ENCODE measurements around the gene SLC28A1.

Gene SLC28A1

GRCh38 chr15:84942456-84942855 lies 58.0 kb downstream of the SLC28A1 start:
- no peak for DNase-seq

GRCh38 chr15:84944311-84944710 lies 59.8 kb downstream of the SLC28A1 start:
- DNase-seq = no peak

- DNase-seq = no peak
Observed at GRCh38 chr15:84944861-84945260, 60.4 kb downstream of the SLC28A1 start.

- DNase-seq = no peak
Observed at GRCh38 chr15:84946772-84947489, 62.5 kb downstream of the SLC28A1 start.

DNA sequence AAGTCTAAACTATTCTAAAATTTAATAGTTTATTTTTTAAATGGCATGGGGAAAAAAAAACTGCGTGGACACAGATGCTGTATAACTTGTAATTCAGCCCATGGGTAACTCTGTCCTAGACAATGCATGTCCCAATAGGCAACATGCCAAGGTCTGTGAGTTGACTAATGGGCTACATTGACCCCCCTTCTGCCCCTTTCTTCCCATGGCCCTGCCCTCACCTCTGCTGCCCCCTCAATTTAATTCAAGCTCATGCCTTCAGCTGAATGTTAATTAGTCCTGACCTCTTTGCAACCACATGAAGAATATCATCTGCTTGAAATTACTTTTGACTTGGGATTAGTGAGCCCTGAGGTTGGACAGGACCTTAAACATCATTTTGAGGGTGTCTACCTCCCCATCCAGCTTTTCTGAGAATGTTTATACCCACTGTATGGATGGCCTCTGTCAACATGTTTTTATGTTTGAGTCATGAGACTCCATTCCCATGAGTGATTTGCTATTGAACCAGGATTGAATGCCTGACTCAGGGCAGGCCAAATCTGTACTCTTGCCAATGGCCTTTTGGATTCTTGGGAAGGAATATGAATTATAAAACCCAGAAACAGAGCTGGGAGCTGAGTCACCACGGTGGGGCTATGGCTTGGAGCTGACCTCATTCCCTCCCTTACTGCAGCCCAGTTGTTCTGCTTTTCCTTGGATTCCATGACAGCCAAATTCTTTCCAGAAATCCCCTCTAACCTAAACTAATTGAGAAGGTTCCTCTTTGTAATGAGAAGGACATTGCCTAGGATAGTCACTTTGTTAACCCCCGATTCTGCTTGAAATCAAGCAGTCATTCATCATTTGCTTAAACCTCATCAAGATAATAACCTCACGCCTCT lies 63.7 kb downstream of the SLC28A1 start:
- no peak for DNase-seq

GRCh38 chr15:84949043-84949442 lies 64.6 kb downstream of the SLC28A1 start:
- DNase-seq = no peak

- DNase-seq = no peak
Observed at GRCh38 chr15:84949845-84950569, 65.5 kb downstream of the SLC28A1 start.

- no peak for DNase-seq
Observed at GRCh38 chr15:84950570-84951111, 66.2 kb downstream of the SLC28A1 start.

GRCh38 chr15:84951736-84952135 lies 67.3 kb downstream of the SLC28A1 start:
- no peak for DNase-seq

GRCh38 chr15:84953136-84953535 lies 68.7 kb downstream of the SLC28A1 start:
- no peak for DNase-seq

DNA sequence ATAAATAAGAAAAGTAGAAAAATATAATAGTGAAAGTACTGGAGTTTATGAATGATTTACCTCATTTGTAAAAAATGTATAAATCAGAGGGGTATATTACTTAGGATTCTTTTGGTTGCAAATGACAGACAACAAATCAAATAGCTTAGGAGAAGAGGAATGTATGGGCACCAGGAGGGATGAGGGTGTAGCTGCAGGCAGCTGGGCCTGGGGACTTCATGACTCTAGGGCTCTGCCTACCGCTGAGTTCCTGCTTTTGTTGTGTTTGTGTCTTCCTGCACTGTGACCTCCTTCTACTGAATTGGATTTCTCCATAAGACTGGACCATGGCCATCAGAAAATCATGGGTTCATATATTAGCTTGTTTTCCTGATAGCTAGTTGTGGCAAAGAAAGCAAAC lies 69.3 kb downstream of the SLC28A1 start:
- DNase-seq = no peak

GRCh38 chr15:84955089-84955848 lies 70.8 kb downstream of the SLC28A1 start:
- DNase-seq = no peak

GRCh38 chr15:84956199-84956598 lies 71.7 kb downstream of the SLC28A1 start:
- DNase-seq = no peak

- DNase-seq = no peak
Observed at GRCh38 chr15:84960391-84961113, 76.1 kb downstream of the SLC28A1 start.

GRCh38 chr15:84961114-84961452 lies 76.6 kb downstream of the SLC28A1 start:
- no peak for DNase-seq

GRCh38 chr15:84961707-84962106 lies 77.2 kb downstream of the SLC28A1 start:
- DNase-seq = no peak

- no peak for DNase-seq
Observed at GRCh38 chr15:84962955-84963354, 78.5 kb downstream of the SLC28A1 start.

GRCh38 chr15:84967380-84967779 lies 82.9 kb downstream of the SLC28A1 start:
- DNase-seq = no peak

GRCh38 chr15:84968301-84968700 lies 83.8 kb downstream of the SLC28A1 start:
- no peak for DNase-seq

DNA sequence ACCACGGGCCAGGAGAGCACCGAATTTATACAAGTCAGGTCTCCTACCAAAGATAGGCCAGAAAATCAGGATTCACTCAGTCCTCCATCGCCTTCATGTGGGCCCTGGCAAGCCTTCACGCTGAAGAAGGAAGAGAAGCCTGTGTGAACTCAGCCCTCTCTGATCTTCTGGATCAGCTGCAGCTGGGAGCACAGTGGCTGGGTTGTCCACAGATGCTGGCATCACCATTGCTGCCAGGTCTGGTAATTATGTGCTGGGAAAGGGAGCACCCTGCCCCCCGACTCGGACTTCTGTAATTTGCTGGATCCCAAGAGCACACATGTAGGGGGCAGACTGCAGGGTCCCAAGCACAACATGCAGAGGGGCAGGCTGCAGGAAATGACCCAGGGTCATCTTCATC lies 84.8 kb downstream of the SLC28A1 start:
- DNase-seq = no peak

DNA sequence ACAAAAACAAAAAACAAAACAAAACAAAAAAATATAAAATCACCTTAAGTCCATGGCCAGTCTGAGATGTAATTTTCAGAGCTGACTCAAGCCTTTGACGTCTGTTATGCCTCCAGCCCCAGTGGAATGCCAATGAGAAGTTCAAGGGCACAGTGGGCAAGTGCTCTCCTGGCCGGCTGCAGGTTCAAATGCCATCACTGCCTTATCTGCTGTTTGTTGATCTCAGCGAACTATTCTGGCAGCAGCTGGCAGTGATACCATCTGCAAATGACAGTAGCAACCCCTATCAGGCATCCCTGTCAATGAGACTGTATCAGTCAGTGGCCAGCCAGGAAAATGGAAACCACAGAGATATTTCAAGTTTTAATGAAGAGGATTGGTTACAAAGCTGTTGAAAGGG lies 86.4 kb downstream of the SLC28A1 start:
- no peak for DNase-seq
